HG03045 (cell line): ENCODE results near the gene TNS3.

Experiments
- ATAC-seq: cut with Tn5 transposase; IDR thresholded peaks from one replicate; pipeline ENCODE4 v1.9.1; 2021; ENCODE audit warnings: mild to moderate bottlenecking, moderate library complexity; ENCODE audit not compliant: unreplicated experiment

The TNS3 gene

DNA sequence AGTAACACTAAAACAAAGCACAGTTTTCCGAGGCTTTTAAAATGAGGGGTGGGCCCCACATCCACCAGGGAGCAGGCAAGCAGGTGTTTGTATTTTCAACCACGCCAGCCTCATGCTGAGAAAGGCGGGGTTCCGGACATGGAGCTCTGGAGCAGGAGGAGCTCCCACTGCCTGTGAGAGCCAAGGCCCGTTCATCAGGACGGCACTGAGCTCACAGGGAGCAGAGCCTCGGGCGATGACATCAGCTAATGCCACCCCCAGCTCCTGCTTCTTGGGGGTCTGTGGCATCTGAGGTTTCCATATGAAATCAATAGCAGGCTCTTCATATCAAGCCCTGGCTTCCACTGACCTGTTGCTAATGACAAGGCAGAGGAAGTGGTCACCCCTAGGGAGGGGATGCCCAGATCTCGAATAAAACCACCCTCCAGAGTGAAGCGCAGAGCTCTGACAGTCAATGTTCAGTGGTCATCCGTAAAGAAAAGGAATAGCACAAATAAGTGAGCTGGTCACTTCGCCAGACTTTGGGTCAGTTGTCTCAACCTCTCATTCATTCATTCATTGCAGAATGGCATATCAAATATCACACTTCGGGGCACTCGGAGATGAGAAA, 89.1 kb downstream of the TNS3 start:
- no peak for ATAC-seq

DNA sequence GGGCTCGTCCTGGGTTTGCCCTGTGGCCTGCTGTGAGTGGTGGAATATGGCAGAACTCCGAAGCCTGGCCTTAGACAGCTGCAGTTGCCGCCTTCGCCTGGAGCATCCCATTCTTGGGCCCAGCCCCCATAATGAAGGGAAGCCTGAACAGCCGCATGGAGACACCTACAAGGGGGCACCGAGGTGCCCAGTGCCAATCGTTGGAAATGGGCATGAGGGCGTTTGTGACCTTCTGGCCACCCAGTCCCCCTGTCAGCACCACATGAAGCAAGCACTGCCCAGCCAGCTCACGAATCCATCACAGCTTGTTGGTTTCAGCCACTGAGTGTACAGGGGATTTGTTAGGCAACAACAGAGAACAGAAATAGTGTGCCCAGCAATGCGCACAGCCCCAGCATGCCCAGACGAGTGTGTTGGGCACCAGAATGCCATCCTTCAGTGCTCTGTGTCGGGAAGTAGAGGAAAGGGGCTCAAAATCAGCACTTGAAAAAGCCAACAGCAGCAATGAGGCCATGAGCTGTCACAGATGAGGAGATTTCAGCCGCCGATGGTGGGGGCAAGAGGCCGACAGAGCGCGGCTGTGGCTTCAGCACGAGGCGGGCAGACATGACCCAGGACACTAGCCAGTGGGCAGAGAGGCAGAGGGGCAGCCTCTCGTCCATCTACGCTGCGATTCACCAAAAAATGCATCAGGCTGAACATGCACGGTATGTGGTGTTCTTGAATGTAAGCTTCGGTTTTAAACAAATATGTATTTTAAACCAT, 91.2 kb downstream of the TNS3 start:
- ATAC-seq = no peak

DNA sequence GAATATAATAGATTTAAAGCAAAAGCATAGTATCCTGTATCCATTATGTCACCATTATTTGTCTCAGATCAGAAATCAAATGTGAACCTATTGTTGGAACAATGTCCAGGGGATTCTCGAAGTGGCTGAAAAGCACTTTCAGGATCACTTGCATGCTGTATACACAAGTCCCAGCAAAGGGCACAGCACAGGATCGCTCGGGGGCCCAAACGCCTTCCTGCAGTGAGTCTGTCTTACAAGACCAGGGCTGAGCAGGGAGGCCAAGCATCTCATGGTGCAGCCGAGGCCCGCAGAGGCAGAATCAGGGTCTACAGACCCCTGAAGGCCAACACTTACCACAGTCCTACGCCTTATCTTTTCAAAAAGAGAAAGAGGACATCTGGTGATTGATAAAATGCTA, 92.3 kb downstream of the TNS3 start:
- no peak for ATAC-seq

DNA sequence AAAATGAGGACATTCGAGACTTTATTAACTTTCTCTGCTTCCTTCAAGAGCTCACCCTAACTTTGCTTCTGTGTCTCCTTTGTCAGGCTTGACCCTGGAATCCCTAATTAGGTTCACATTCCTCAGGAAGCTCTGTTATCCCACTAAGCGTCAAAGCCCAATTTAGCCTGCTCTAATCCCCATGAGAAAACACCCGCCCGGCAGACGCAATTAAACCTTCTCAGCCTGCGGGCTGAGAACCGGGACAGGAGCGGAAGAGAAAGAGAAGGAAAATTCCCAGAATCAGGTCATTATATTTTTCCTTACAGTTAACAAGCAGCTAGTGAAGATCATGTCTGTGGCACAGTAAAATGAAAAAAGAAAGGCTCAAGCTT, 93.0 kb downstream of the TNS3 start:
- ATAC-seq = no peak

DNA sequence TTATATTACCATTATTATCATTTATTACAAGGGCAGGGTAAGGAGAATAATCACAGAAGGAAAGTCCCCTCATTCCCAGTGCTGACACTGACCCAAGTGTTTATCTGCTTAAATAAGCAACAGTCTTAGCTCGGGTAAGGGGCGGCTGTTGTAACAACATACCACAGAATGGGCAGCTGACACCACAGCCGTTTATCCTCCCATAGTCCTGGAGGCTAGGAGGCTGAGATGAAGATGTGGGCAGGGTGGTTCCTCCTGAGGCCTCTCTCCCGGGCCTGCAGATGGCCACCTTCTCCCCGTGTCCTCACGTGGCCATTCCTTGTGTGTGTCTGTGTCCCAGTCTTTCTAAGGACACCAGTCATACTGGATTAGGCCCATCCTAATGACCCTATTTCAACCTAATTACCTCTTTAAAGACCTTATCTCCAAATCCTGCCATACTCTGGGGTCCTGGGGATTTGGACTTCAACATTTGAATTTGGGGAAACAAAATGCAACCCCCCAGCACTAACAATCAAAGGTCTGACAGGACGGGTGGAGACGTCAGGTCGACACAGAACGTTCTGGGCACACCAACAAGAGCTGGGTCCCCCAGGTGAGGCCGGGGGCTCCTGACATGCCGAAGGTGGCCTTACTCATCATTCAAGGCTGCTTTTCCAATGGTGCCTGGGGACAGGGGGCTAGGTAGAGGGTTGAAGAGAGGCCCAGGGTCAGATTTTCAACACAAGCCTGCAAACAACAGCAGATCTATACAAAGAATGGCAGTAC, 93.5 kb downstream of the TNS3 start:
- ATAC-seq = no peak

DNA sequence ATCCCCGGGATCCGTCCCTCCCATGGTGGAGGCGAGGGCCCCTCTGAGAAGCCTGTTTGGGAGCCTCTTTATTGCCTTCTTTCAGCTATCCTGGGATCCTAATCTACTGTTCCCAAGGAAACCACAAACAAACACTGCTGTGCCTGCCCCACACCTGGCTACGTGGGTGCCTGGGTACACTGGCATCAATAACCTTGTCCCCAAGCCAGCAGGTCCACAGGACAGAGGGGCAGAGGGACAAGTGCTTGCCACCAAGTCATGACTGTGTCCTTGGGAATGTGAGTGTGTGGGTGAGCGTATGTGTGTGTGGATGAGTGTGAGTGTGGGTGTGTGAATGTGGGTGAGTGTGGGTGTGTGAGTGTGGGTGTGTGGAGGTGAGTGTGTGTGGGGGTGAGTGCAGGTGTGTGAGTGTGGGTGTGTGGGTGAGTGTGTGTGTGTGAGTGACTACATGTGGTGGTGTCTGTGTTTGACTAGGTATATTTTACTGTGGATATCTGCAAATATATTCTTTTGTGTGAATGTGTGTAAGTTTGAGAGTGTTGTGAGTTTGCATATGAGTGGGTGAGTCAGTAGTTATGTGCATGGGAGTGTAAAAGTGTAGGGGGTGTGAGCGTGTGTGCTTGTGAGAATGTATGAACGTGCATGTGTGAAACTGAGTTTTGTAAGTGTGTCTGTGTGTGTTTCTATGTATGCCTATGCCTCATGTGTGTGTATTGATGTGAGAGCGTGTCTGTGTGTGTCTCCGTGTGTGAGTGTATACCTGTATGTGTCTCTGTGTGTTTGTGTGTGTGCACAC, 96.1 kb downstream of the TNS3 start:
- ATAC-seq = no peak

DNA sequence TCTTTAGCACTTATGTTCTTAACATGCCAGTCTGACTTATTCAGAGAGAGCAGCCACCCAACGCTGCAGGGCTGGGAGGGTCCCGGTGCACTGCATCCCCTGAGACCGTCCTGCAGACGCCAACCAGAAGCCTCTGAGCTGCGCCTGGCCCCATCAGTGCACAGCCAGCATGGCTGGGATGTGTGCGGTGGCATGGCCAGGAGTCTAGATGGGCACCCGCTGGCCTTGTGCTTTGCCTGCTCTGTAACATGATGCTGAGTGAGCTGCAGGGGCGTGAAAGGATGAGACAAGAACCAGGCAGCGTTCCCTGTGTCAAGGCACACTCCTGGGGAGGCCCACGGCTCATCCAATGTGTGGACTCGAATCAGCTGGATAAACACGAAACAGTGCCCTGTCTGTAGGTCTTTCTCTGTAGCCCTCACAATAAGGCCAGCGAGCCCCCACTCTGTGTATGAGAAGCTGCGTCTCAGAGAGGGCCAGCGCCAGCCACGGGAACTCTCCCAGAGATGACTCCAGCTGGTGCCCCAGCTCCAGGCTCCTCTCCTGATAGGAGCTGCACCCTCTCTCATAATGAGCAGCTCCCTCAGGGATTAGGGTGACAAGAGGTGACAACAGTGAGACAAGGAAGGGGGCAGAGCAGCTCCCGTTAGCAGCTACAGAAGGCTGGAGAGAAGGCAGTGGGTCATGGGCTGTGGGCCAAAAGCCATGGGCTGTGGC, 96.8 kb downstream of the TNS3 start:
- no peak for ATAC-seq

DNA sequence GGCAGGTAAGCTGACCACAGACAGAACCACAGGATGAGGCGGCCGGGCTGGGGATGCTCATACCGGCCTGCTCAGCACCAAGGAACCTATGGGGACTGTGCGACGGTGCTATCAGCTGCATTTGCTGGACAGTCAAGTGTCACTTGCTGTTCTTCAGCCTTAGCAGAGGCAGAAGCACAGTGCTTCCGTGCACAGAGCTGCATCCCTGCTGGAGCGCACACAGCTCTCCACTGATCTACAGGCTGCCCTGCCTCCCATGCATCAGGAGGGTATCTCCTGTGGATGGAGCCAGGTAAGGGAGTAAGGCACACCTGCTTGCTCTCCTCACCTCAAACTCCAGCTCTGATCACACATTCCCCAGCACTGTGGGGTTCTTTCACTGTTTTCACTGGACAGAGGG, 97.5 kb downstream of the TNS3 start:
- no peak for ATAC-seq

DNA sequence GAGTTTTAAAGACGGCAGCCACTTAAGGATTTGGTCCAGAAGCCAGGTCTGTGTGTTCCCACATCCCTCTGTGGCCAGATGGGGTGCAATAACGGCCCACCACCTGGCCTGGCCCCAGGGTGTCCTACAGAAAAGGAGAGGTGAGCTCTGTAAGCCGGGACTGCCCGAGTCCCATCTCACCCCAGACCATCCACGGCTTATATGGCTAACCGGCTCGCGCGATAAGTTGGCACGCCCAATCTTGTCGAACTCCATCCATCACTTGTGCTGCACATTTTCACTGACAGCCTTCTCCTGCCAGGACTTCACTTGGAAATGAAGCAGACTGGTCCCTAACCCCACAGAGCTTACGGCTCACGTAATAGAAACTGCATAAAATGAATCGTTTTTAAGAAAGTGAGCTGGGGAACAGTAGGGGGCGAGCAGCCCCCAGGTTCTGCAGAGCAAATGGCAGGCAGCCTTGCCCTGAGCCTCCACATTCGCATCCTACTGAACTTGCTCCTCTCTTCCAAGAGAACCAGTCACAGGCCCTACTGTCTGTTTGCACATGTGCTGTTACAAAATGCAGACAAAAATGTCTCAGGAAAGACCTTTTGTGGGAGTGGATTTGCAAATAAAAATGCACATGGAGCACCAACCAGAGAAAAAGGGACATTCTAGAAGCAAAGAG, 98.2 kb downstream of the TNS3 start:
- no peak for ATAC-seq

DNA sequence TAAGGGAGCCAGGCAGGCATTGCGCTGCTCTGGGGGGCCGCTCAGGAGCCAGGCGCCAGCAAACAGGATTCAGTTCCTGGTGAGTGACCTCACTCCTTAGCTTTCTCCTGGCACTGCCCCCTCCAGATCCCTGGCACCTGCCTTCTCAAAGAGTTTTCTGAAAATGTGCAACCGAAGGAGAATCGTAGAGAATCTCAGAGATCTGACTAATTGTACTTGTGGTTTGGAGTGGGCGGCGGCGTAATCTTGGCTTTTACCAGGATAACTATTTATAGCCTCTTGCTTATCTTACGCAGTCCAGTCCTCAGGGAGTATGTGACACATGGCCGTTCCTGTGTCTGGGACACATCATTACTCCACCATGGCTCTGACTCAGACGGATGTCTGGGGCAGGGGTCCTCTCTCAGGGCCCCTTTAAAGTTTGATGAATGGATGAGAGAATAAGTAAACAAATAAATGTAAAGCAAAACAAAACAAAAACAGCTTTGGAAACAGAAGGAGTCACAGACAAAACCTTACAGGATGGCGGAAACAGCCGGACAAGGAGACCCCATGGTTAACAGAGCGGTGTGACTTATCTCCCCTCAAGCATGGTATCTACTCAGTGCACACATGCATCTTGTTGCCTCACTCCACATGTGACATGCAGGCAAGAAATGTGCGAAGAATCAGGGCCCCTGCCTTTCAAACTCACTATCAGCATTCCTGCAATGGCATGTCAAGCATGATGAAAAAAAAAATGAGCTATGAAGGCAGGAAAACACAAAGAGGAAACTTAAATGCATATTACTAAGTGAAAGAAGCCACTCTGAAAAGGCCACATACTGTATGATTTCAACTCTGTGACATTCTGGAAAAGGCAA, 99.7 kb downstream of the TNS3 start:
- ATAC-seq = peak; percentile 49

DNA sequence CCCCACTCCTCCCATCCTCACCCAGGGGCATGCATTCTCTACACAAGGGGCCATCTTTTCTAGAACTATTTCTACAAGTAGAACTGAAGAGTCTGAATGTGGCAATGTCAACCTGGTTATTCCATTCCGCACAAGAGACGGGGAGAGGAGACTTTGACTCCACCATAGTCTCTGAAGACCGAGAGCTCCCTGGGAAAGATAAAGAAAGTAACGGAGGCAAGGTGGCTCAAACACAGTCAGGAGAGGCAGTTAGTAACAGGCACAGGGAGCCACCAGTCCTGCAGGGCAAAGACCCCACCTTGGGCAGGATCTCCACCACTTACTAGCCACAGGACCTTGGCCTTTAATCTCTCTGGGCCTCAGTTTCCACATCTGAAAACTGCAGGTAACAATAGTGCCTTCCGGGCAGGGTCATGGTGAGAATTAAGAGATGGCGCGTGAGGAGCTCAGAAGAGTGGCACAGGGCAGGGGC, 100.3 kb downstream of the TNS3 start:
- ATAC-seq = no peak

DNA sequence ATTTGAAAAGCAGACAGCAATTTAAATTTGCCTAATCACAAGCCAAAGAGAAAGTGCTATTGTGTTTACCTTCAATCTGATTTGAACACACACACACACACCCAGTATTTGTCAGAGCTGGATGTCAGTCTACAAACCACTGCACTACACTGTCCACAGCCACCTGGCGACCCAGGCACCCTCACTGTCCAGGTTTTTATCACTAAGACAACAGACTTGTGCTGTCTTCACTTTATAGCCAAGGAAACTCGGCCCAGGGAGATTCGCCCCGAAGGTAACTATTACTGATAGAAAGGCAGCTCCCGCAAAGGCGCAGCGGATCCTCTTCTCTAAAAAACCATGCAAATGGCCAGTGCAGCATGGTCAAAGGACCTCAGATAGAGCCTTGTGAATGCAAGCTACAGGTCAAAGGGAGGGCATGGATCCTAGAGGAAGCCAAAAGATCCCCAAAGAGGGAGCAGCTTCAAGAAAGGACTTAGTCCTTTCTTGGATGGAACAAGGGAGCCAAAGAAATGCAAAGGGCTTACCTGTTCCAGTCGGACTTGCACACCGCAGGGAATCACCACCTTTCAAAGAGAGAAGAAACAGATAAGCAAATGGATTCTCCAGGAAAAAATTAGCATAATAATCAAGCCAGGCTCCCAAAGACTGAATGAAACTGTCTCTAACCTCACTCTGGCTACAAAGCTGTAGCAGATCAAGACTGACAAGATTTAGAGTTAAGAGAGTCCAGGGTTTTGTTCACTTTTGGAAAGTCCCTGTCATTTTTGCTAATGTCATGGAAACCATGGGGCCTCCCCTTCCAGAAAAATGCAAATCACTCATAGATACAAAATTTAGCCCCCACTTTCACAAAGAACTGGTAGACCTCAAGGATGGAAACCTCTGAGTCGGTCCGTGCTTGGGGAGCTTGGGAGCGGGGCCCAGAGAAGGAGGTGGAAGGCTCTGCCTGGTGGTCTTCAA, 101.1 kb downstream of the TNS3 start:
- peak; percentile 48 for ATAC-seq

DNA sequence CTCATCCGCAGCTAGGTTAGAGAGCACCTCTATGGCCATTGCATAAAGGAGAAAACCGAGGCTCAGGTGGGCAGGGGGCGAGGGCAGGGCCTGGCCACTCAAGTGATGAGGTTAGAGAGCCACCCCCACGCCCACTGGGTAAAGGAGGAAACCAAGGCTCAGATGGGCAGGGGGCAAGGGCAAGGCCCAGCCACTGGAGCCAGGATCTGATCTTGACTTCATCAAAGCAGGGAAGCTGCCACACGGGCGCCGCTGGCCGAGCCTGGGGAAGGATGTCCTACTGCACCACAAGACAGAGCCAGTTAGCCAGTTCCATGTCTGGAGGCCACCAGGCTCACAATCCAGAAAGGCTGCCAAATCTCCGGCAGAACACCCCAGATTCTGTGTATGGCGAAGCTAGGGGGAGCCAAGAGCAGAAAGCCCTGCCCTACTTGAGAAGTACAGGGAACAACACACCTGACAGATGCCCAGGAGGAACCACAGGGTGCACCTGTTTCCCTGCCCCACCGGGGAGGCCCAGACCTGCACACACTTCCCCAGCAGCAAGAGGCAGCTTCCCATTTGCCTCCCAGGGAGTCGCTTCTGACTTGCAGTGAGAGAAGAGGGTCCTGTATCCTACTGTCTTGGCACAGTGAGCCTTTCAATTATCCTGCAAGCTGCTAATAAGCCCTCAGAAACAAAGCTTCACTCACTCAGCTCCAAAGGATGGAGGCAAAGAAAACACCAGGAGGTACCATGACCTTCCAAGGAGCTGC, 101.9 kb downstream of the TNS3 start:
- ATAC-seq = no peak

DNA sequence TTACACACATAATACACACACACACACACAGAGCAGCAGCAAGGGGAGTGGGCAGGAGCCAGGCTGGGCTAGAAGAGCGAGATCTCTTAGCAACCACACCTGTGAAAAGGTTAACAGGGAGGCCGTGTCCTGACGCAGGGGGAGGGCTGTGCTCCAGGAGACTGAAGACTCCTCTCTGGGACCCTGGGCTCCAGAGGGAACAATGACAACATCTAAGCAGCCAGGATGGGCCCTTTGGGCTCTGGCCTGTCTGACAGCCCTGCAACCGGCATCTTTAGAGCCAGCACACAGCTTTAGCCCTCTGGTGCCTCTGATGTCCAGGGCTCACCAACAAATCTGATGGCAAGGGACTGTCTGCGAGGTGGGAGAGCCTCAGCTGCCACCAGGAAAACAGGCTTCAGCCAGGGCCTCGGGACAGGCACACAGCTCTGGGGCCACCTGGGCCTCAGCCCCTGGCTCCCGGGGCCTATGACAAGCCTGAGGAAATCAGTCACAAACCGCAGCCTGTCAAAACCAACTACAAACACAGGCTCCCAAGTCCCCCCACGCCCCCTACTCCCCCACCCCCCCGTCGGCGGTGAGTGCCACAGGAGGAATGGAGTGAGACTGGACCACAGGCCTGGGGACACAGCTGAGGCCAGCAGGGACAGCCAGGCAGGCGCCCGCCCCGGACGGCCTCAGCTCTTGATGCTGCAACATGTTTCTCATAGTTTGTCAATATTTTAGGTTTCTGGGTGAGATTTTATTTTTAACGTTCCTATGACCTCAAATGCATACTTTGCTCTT, 102.8 kb downstream of the TNS3 start:
- ATAC-seq = no peak

DNA sequence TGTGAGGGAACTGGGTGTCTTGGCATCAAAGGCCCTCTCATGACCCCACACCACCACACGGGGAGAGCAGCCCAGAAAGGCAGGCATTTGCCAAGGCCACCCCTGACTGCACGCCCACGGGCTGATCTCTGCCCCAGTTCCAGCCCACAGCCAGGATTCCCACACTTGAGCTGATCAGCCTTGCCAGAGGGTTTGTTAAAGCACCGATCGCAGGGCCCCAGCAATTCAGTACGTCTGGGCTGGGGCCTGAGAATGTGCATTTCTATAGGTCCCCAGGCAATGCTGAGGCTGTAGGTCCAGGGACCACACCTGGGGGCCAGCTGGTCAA, 103.9 kb downstream of the TNS3 start:
- ATAC-seq = no peak

DNA sequence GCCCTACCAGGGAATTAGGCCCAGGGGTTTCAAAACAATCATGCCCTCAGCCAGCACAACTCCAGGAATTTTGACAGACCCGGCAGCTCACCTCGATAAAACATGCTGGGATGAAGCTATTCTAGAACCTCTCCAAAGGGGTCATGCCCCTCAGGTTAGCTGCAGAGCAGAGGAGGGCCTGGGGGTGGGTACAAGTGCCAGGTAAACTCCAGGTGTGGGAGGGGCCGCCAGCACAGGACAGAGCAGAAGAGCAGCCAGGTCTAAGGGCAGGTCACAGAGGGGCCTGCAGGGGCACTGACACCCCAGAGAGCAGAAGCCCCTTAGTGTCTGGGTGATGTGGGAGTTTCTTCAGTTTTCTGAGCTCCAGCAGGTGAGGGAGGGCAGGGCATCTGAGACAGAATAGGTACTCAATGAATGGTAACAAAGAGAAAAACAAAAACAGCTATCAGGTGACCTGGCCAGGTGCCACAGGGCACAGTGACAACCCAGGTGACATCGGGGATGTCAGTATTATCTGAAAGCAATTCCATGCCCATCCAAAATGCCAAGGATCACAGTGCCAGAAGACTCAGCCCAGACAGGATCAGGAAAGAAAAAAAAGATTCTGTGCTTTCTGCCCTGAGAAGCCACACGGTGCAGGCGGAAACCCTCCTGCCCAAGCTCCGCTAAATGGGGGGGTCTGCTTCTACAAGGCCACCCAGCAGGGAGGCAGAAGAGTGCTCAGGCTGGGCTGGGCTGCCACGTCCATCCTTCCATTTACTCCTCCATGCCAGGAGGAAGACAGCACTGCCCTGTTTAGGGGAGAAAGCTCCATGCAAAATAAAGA, 104.5 kb downstream of the TNS3 start:
- no peak for ATAC-seq
